Trophoblast cell (in vitro differentiated cells and primary cell): ENCODE results near the gene LDAF1.

Experiments
- DNase-seq, 2 donors: peaks; one replicate each; pipeline ENCODE4 v3.0.0-alpha.2; 2016
- H2AFZ ChIP-seq: 2 replicates; pipeline ENCODE4 v1.6.1; 2013; ENCODE audit warnings: low read length, moderate library complexity, mild to moderate bottlenecking; ENCODE audit not compliant: insufficient read depth, poor library complexity
- H2AK5ac ChIP-seq: 2 replicates; pipeline ENCODE4 v1.6.1; 2013; ENCODE audit warnings: mild to moderate bottlenecking, low read length
- H2BK120ac ChIP-seq: 2 replicates; pipeline ENCODE4 v1.6.1; 2013; ENCODE audit warnings: low read length, mild to moderate bottlenecking, moderate library complexity; ENCODE audit not compliant: insufficient read depth, poor library complexity
- H2BK12ac ChIP-seq: 2 replicates; pipeline ENCODE4 v1.6.1; 2013; ENCODE audit warnings: mild to moderate bottlenecking, low read length, moderate library complexity
- H2BK5ac ChIP-seq: 2 replicates; pipeline ENCODE4 v1.6.1; 2013; ENCODE audit warnings: low read length, low read depth, moderate library complexity, mild to moderate bottlenecking; ENCODE audit not compliant: poor library complexity
- H3K14ac ChIP-seq: 2 replicates; pipeline ENCODE4 v1.6.1; 2013; ENCODE audit warnings: mild to moderate bottlenecking, low read length
- H3K18ac ChIP-seq: 2 replicates; pipeline ENCODE4 v1.6.1; 2013; ENCODE audit warnings: mild to moderate bottlenecking, low read length
- H3K23ac ChIP-seq: 2 replicates; pipeline ENCODE4 v1.6.1; 2013; ENCODE audit warnings: low read length
- H3K27ac ChIP-seq: 2 replicates; pipeline ENCODE4 v1.5.1; 2013; ENCODE audit warnings: low read depth, mild to moderate bottlenecking, inconsistent platforms, low read length, moderate library complexity
- H3K27me3 ChIP-seq: 2 replicates; pipeline ENCODE4 v1.6.1; 2013; ENCODE audit warnings: inconsistent platforms, mild to moderate bottlenecking, low read length, moderate library complexity; ENCODE audit not compliant: insufficient read depth
- H3K36me3 ChIP-seq, 2 experiments: 1 replicate in 1 of 2; 2 replicates in 1 of 2; pipeline ENCODE4 v1.6.1; 2013; ENCODE audit warnings: low read length in 2 of 2, mild to moderate bottlenecking in 2 of 2, moderate library complexity in 1 of 2; ENCODE audit not compliant: insufficient read depth in 2 of 2, control insufficient read depth in 1 of 2
- H3K4ac ChIP-seq: 2 replicates; pipeline ENCODE4 v1.6.1; 2013; ENCODE audit warnings: low read depth, mild to moderate bottlenecking, low read length, moderate library complexity
- H3K4me1 ChIP-seq, 2 experiments: 1 replicate in 1 of 2; 2 replicates in 1 of 2; pipeline ENCODE4 v1.6.1; 2013; ENCODE audit warnings: low read length in 2 of 2, mild to moderate bottlenecking in 2 of 2, moderate library complexity in 1 of 2; ENCODE audit not compliant: insufficient read depth in 2 of 2, control insufficient read depth in 1 of 2
- H3K4me2 ChIP-seq: 2 replicates; pipeline ENCODE4 v1.6.1; 2013; ENCODE audit warnings: inconsistent platforms, mild to moderate bottlenecking, low read length, moderate library complexity
- H3K4me3 ChIP-seq: 2 replicates; pipeline ENCODE4 v1.5.1; 2013; ENCODE audit warnings: mild to moderate bottlenecking, low read depth, low read length, inconsistent platforms
- H3K79me1 ChIP-seq: one replicate; pipeline ENCODE4 v1.6.1; 2013; ENCODE audit warnings: low read length
- H3K79me2 ChIP-seq: 2 replicates; pipeline ENCODE4 v1.6.1; 2013; ENCODE audit warnings: low read length, mild to moderate bottlenecking; ENCODE audit not compliant: control insufficient read depth, insufficient read depth, poor library complexity
- H3K9ac ChIP-seq: 2 replicates; pipeline ENCODE4 v1.6.1; 2013; ENCODE audit warnings: mild to moderate bottlenecking, low read length
- H3K9me3 ChIP-seq: 2 replicates; pipeline ENCODE4 v1.6.1; 2013; ENCODE audit warnings: low read depth, mild to moderate bottlenecking, control low read depth, inconsistent platforms, low read length; ENCODE audit not compliant: insufficient read depth
- H4K12ac ChIP-seq: 2 replicates; pipeline ENCODE4 v1.6.1; 2013; ENCODE audit warnings: low read depth, mild to moderate bottlenecking, low read length, moderate library complexity
- H4K8ac ChIP-seq: 2 replicates; pipeline ENCODE4 v1.6.1; 2013; ENCODE audit warnings: low read depth, mild to moderate bottlenecking, low read length, moderate library complexity
- H4K91ac ChIP-seq: one replicate; pipeline ENCODE4 v1.6.1; 2013; ENCODE audit warnings: low read depth, mild to moderate bottlenecking, low read length, moderate library complexity
- WGBS: extraction: QIAGEN DNeasy Blood & Tissue Kit; methylation state at CpG from one replicate; pipeline ENCODE4 v1.1.7; 2013; ENCODE audit warnings: missing lambda C conversion rate; ENCODE audit not compliant: insufficient read length, insufficient coverage; ENCODE audit errors: extremely low coverage; 5-methylcytosine and 5-hydroxymethylcytosine counted together

Gene LDAF1

GRCh38 chr16:21224800-21225199, 66.3 kb downstream of the LDAF1 start:
- H3K9ac ChIP-seq = no peak overlapping the region
- no CpG with 5 or more reads among the region's 2 CpGs for WGBS
- peaks cover 0 to 3% of the 10 kb centered on the region in 2 experiments for H3K4me1 ChIP-seq
- H3K36me3 ChIP-seq = no peaks in the 10 kb centered on the region
- H4K12ac ChIP-seq = no peak overlapping the region
- no peaks in the 10 kb centered on the region for H3K79me1 ChIP-seq
- H2BK5ac ChIP-seq = no peak overlapping the region
- no peak overlapping the region for H3K4me3 ChIP-seq
- DNase-seq = no peak
- H3K27me3 ChIP-seq = no peaks in the 10 kb centered on the region
- H3K18ac ChIP-seq = no peak overlapping the region
- H2BK12ac ChIP-seq = no peak overlapping the region
- H3K4ac ChIP-seq = no peak overlapping the region
- H3K9me3 ChIP-seq = no peaks in the 10 kb centered on the region
- H4K91ac ChIP-seq = no peak overlapping the region
- no peaks in the 10 kb centered on the region for H3K79me2 ChIP-seq
- no peak overlapping the region for H3K14ac ChIP-seq
- H4K8ac ChIP-seq = no peak overlapping the region
- H3K27ac ChIP-seq = no peak overlapping the region
- H2BK120ac ChIP-seq = no peak overlapping the region
- no peak overlapping the region for H2AK5ac ChIP-seq
- H3K4me2 ChIP-seq = no peak overlapping the region
- H3K23ac ChIP-seq = no peak overlapping the region
- H2AFZ ChIP-seq = no peak overlapping the region

- Histone ChIP-seq H3K36me3 (no peaks in the 10 kb centered on the region), H3K23ac (no peak overlapping the region), H3K4me3 (no peak overlapping the region), H2BK120ac (no peak overlapping the region), H2AK5ac (no peak overlapping the region), H2BK5ac (no peak overlapping the region), H3K27ac (no peak overlapping the region), H3K79me2 (no peaks in the 10 kb centered on the region), H3K27me3 (no peaks in the 10 kb centered on the region), H2AFZ (no peak overlapping the region), H4K8ac (no peak overlapping the region), H3K4me1 (peaks cover 0 to 3% of the 10 kb centered on the region in 2 experiments), H2BK12ac (no peak overlapping the region), H4K12ac (no peak overlapping the region), H3K18ac (no peak overlapping the region), H3K9ac (no peak overlapping the region), H3K4me2 (no peak overlapping the region), H4K91ac (no peak overlapping the region), H3K9me3 (no peaks in the 10 kb centered on the region), H3K14ac (no peak overlapping the region), H3K4ac (no peak overlapping the region), H3K79me1 (no peaks in the 10 kb centered on the region)
- no peak for DNase-seq
Measured at GRCh38 chr16:21226749-21227148, 68.3 kb downstream of the LDAF1 start.

- H3K4ac ChIP-seq = no peak overlapping the region
- no peak overlapping the region for H2BK5ac ChIP-seq
- no peaks in the 10 kb centered on the region for H3K4me1 ChIP-seq
- H2BK12ac ChIP-seq = no peak overlapping the region
- no peak for DNase-seq
- H3K4me2 ChIP-seq = no peak overlapping the region
- H2AK5ac ChIP-seq = no peak overlapping the region
- no peak overlapping the region for H4K12ac ChIP-seq
- no peaks in the 10 kb centered on the region for H3K27me3 ChIP-seq
- no peak overlapping the region for H3K27ac ChIP-seq
- no peaks in the 10 kb centered on the region for H3K36me3 ChIP-seq
- H3K79me2 ChIP-seq = no peaks in the 10 kb centered on the region
- H3K18ac ChIP-seq = no peak overlapping the region
- H2AFZ ChIP-seq = no peak overlapping the region
- no peak overlapping the region for H4K8ac ChIP-seq
- no peak overlapping the region for H2BK120ac ChIP-seq
- H3K23ac ChIP-seq = no peak overlapping the region
- H4K91ac ChIP-seq = no peak overlapping the region
- H3K9me3 ChIP-seq = no peaks in the 10 kb centered on the region
- no peak overlapping the region for H3K4me3 ChIP-seq
- no peaks in the 10 kb centered on the region for H3K79me1 ChIP-seq
- H3K14ac ChIP-seq = no peak overlapping the region
- no peak overlapping the region for H3K9ac ChIP-seq
Measured at GRCh38 chr16:21227866-21228265, 69.4 kb downstream of the LDAF1 start.

GRCh38 chr16:21228361-21228872, 69.9 kb downstream of the LDAF1 start:
- Histone ChIP-seq H4K12ac (no peak overlapping the region), H4K91ac (no peak overlapping the region), H3K4me3 (no peak overlapping the region), H3K23ac (no peak overlapping the region), H3K9me3 (no peaks in the 10 kb centered on the region), H3K9ac (no peak overlapping the region), H3K79me1 (no peaks in the 10 kb centered on the region), H3K36me3 (no peaks in the 10 kb centered on the region), H2BK5ac (no peak overlapping the region), H3K14ac (no peak overlapping the region), H4K8ac (no peak overlapping the region), H2AK5ac (no peak overlapping the region), H3K27ac (no peak overlapping the region), H2AFZ (no peak overlapping the region), H3K4me1 (no peaks in the 10 kb centered on the region), H3K79me2 (no peaks in the 10 kb centered on the region), H3K4me2 (no peak overlapping the region), H2BK12ac (no peak overlapping the region), H2BK120ac (no peak overlapping the region), H3K18ac (no peak overlapping the region), H3K4ac (no peak overlapping the region), H3K27me3 (no peaks in the 10 kb centered on the region)
- no peak for DNase-seq
- no CpG with 5 or more reads among the region's 2 CpGs for WGBS
